Ureter (tissue), 1 donor: Measurements from ENCODE around the gene CHST13. TPM values are rescaled to one million over a fixed set of nuclear protein-coding genes. Genes with fewer than 3 reads are reported as not detected.
A peak's percentile ranks its signal among the peaks of the same experiment; 100 is the strongest.

Experiments used
- DNase-seq: peaks from one replicate; pipeline ENCODE4 v3.0.0-alpha.2; 2020; ENCODE audit warnings: low spot score
- total RNA-seq: library from RNA; stranded (reverse); gene quantifications from one replicate; pipeline ENCODE4 v1.2.4, GENCODE V29; 2023
- donor health status: DM: yes; HTN: yes; CAD: no.

The CHST13 gene
- total RNA-seq, 1 donor from 2014 or later, result not detected

DNA sequence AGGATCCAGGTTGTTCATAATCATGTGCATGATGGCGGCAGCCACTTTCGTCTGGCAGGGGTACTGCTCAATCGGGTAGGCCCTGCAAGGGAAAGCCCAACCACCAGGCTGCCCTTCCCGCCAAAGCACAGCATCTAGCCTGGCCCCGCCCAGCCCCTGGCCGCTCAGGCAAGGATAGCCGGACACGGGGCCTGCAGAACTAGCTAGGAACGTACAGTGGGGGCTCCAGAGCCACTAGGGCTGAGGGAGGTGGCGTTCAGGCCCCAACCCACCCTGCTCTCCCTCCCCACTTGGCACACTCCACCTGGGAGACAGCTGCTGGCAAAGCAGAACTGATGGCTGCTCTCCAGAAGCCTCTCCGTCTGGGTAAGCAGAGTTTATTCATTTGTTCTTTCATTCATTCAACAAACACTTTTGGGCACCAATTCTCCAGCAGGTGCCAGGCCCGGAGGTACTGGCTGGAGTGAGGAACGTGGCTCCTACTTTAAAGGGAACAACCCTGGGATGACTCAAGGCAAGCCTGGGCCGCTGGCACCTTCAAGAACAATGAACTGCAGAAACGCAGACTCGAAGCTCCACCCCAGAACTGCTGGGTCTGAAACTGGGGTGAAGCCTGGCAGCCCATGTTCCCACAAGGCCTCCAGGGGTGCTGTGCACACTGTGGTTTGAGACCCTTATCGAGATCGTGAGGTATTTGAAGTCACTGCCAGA, 14.2 kb upstream of the CHST13 start:
- DNase-seq, result no peak

GRCh38 chr3:126510308-126510910, 13.5 kb upstream of the CHST13 start:
- DNase-seq, result no peak

GRCh38 chr3:126511291-126511690, 12.7 kb upstream of the CHST13 start:
- no peak for DNase-seq

DNA sequence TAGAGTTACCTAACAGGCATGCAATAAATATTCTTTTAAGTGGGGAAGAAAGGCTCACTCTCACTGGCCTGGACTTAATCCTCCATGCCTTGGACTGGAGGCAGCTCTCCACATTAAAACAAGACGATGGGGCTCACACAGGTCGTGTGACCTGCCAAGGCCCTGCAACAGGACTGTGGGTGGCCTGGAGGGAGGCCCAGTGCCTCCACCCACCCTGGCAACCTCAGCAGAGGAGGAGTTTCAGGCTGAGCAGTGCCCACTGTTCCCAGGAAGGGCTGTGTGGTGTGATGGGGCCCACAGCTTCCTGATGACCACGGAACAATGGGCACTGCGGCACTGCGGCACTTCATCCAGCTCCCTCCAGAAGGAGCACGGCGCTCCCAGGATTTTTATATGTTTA, 11.9 kb upstream of the CHST13 start:
- DNase-seq, result no peak

DNA sequence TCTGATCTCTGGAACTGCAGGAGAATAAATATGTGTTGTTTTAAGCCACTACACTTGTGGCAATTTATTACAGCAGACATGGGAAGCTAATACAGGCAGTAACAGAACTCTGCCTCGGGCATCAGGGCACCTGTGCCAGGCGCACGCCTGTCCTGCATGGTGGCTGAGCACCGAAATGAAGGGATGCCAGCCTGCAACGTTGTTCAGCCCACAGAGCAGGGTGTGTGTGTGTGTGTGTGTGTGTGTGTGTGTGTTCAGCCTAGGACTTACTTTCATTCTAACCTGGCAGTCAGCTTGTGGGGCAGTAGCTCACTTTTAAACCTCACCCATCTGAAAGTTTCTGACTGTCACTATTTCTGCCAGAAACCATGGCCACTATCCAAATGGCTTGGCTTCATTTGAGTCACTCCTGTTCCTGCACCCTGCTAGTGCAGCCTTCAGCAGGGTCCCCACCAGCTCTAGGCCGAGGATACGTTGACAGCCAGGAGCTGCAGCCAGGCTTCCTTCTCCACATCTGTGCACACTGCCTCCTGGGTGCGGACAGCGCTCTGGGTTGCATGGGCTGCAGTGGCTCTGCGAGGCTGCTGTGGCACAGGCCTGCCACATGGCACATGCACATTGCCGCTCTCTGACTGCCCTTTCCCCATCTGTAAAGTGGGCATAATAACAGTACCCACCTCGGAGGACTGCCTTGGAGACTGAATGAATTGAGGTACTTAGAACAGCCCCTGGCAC, 10.9 kb upstream of the CHST13 start:
- no peak for DNase-seq

DNA sequence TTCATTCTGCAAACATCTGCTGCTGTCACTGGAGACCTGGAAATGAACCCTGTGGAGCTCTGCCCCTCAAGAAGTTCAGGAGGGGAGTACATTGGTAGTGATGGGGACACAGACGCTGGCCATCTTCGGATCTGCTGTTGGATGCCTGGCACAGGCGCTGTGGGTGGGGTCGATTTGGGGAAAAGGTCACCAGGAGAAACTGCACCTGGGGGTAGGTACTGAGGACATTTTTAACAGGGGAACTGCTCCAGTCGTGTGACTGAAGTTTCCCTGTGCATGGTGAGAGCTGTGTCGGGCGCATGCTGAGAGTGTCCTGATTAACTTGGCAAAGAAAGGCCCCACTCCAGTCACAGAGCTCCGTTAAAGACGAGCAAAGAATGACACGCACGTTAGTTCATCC, 9.8 kb upstream of the CHST13 start:
- no peak for DNase-seq

GRCh38 chr3:126515066-126515706, 8.8 kb upstream of the CHST13 start:
- DNase-seq, result no peak

DNA sequence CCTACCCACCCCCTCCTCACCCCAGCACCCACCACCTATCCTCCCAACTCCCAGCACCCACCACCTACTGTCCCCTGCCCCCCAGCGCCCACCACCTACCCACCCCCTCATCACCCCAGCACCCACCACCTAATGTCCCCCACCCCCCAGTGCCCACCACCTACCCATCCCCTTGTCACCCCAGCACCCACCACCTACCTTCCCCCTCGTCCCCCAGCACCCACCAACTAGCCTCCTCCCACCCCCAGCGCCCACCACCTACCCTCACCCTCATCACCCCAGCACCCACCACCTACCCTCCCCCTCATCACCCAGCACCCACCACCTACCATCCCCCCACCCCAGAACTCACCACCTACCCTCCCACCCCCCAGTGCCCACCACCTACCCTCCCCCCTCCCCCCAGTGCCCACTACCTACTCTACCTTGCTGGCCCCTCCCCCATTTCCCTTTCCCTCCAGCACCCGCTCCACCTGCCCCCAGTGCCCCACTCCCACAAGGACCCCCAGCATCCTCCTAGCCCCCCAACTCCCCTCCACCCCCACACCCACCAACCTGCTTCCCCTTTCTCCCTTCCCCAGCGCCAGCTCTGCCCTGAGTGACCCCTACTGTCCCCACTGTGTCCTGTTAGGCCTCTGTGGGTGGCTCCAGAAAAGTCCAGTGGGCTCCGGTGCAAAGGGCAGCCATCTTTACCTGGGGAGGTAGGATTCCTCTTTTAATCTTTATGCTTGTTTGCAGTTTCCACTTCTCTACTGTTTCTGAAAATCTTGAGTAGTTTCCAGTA, 7.6 kb upstream of the CHST13 start:
- DNase-seq, result no peak

- no peak for DNase-seq
Measured at GRCh38 chr3:126516936-126517290, 7.0 kb upstream of the CHST13 start.

DNA sequence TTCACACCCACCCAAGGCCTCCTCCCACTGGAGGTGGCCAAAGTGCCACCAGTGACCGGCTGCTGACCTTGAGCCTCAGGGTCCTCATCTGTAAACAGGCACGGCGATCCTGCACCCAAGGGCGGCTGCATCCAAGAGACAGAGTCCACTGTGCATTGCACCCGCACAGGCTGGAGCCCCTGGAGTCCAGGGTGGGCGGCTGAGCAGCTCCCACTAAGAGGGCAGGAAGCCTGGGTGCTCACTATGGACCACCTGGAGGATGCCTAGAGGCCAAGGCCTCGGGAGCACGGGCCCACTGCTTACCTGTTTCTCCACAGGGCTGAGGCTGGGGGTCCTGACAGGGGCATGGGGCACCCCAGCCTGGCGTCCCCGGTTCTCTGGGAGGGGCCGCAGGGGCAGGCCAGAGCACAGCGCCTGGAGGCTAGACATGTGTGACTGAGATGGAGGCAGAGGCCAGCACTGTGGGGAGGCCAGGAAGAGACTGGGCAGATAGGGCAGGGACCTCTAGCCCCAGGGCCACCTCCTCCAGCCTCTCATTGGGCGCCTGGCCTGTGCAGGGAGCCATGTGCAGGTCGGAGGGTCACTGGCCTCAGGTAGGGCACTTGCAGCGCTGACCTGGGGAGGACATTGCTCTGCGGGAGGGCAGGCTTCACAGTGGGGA, 6.5 kb upstream of the CHST13 start, which contains the start of gene UROC1:
TSS of gene UROC1 (minus strand) at position 483 of the 661 bp plus-strand sequence. CDS start at position 429, 54 bp downstream.
- no peak for DNase-seq

DNA sequence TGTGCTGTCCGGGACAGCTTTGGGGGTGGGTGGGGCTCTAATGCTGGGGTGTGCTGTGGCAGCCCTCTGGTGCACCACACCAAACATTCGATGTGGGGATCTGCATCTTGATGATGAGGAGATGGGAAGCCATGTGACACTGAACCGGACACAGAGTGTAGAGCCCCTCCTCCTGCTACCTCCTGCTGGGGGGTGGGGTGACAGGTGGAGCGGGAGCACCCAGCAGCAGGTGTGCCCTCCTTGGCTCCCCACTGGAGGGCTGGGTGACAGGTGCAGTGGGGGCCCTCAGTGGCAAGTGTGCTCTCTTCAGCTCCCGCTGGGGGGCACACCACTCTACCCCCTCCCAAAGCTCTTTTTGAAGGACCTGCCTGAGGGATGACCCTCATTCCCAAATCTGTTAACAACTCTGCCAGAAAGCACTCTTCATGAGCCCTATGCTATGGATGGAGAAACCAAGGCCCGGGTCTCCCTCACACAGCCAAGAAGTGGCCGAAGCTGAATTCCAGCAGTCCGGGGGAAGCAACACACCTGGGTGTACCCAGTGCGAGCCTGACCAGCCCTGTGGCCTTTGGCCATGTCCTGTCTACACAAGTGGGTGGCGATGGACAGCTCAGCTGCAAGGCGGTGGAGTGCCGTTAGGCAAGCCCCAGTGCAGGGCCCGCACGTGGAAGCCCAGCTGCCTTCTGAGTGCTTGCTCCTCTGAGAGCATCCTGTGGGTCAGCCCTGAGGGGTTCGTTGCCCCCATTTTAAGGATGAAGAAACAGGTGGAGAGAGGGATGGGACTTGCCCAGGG, 5.8 kb upstream of the CHST13 start:
- no peak for DNase-seq

DNA sequence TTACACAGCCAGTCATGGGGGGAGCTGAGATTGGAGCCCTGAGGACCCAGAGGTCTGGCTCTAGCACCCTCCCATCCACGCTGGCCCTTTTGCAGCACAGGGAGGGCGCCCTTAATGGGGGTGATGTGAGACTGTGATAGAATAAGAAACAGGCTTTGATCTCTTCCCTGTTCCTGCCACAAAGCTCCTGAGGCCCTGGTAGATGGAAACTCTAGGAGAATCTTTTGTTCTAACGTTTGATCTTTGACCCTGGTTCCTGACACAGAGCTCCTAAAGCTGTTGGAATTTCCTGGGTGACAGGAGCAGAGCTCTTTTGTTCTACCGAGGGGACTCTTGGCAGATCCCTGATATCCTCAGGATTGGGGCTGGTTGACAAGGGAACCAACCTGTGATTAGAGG, 5.2 kb upstream of the CHST13 start:
- no peak for DNase-seq

GRCh38 chr3:126519506-126520455, 4.2 kb upstream of the CHST13 start:
- no peak for DNase-seq

GRCh38 chr3:126521122-126521891, 2.6 kb upstream of the CHST13 start:
- no peak for DNase-seq

- DNase-seq, result peak; percentile 60
Measured at GRCh38 chr3:126522363-126522788, 1.6 kb upstream of the CHST13 start.

- no peak for DNase-seq
Measured at GRCh38 chr3:126524429-126524988, 554 bp downstream of the CHST13 start.

- no peak for DNase-seq
Measured at GRCh38 chr3:126525091-126525852, 1.3 kb downstream of the CHST13 start.
